BLaER1 (cell line): ENCODE data around the gene NFIA.

Experiments used
- H3K27ac ChIP-seq: shearing (Covaris generic); formaldehyde crosslinking; 2 replicates; pipeline ENCODE4 v1.8.1; 2022
- H3K27me3 ChIP-seq: shearing (Covaris generic); formaldehyde crosslinking; 2 replicates; pipeline ENCODE4 v1.8.1; 2022
- H3K36me3 ChIP-seq: shearing (Covaris generic); formaldehyde crosslinking; 2 replicates; pipeline ENCODE4 v1.8.1; 2022
- H3K4me1 ChIP-seq: shearing (Covaris generic); formaldehyde crosslinking; 2 replicates; pipeline ENCODE4 v1.8.1; 2022
- H3K4me2 ChIP-seq: shearing (Covaris generic); formaldehyde crosslinking; 2 replicates; pipeline ENCODE4 v1.8.1; 2022
- H3K4me3 ChIP-seq: shearing (Covaris generic); formaldehyde crosslinking; 2 replicates; pipeline ENCODE4 v1.8.1; 2022
- H3K9ac ChIP-seq: shearing (Covaris generic); formaldehyde crosslinking; 2 replicates; pipeline ENCODE4 v1.8.1; 2022
- H3K9me3 ChIP-seq: shearing (Covaris generic); formaldehyde crosslinking; 2 replicates; pipeline ENCODE4 v1.8.1; 2022
- H4K20me1 ChIP-seq: shearing (Covaris generic); formaldehyde crosslinking; 2 replicates; pipeline ENCODE4 v1.8.1; 2022
- Cebpa-rat ChIP-seq: shearing (Covaris generic); IDR thresholded peaks from 2 replicates; pipeline ENCODE4 v1.8.1; 2022

The NFIA gene

GRCh38 chr1:61395146-61395800 is 312.9 kb downstream of the NFIA start:
- Histone ChIP-seq H3K4me1 (no peaks in the 10 kb centered on the region), H3K36me3 (no peaks in the 10 kb centered on the region), H3K9me3 (no peaks in the 10 kb centered on the region), H3K4me2 (no peak overlapping the region), H4K20me1 (no peaks in the 10 kb centered on the region), H3K27ac (no peak overlapping the region), H3K4me3 (no peak overlapping the region), H3K27me3 (no peaks in the 10 kb centered on the region), H3K9ac (no peak overlapping the region)
- TF ChIP-seq Cebpa-rat = no peak

- Histone ChIP-seq H4K20me1 (no peaks in the 10 kb centered on the region), H3K4me2 (no peak overlapping the region), H3K36me3 (no peaks in the 10 kb centered on the region), H3K9me3 (no peaks in the 10 kb centered on the region), H3K4me1 (no peaks in the 10 kb centered on the region), H3K4me3 (no peak overlapping the region), H3K27ac (no peak overlapping the region), H3K9ac (no peak overlapping the region), H3K27me3 (no peaks in the 10 kb centered on the region)
- TF ChIP-seq Cebpa-rat = no peak
Measured at GRCh38 chr1:61397495-61397894, 315.1 kb downstream of the NFIA start.

GRCh38 chr1:61397935-61398334 is 315.6 kb downstream of the NFIA start:
- TF ChIP-seq Cebpa-rat = no peak
- Histone ChIP-seq H3K4me2 (no peak overlapping the region), H4K20me1 (no peaks in the 10 kb centered on the region), H3K27ac (no peak overlapping the region), H3K36me3 (no peaks in the 10 kb centered on the region), H3K9me3 (no peaks in the 10 kb centered on the region), H3K27me3 (no peaks in the 10 kb centered on the region), H3K4me3 (no peak overlapping the region), H3K4me1 (no peaks in the 10 kb centered on the region), H3K9ac (no peak overlapping the region)

- no peaks in the 10 kb centered on the region for H4K20me1 ChIP-seq
- no peak for TF ChIP-seq Cebpa-rat
- H3K4me2 ChIP-seq = no peak overlapping the region
Measured at GRCh38 chr1:61399199-61399598, 316.8 kb downstream of the NFIA start.

GRCh38 chr1:61400131-61400770 is 317.9 kb downstream of the NFIA start:
- Histone ChIP-seq H3K36me3 (no peaks in the 10 kb centered on the region), H3K9ac (no peak overlapping the region), H3K4me1 (no peaks in the 10 kb centered on the region), H3K4me2 (no peak overlapping the region), H3K27ac (no peak overlapping the region), H3K27me3 (no peaks in the 10 kb centered on the region), H4K20me1 (no peaks in the 10 kb centered on the region), H3K4me3 (no peak overlapping the region), H3K9me3 (no peaks in the 10 kb centered on the region)
- no peak for TF ChIP-seq Cebpa-rat

More at GRCh38 chr1:61399199-61399598, 316.8 kb downstream of the NFIA start:
- Histone ChIP-seq H3K4me1 (no peaks in the 10 kb centered on the region), H3K4me3 (no peak overlapping the region), H3K9ac (no peak overlapping the region), H3K27me3 (no peaks in the 10 kb centered on the region), H3K9me3 (no peaks in the 10 kb centered on the region), H3K27ac (no peak overlapping the region), H3K36me3 (no peaks in the 10 kb centered on the region)

- H3K4me1 ChIP-seq = no peaks in the 10 kb centered on the region
- no peaks in the 10 kb centered on the region for H3K9me3 ChIP-seq
- H3K27ac ChIP-seq = no peak overlapping the region
- TF ChIP-seq Cebpa-rat = no peak
- no peak overlapping the region for H3K4me2 ChIP-seq
- H3K4me3 ChIP-seq = no peak overlapping the region
- no peaks in the 10 kb centered on the region for H3K27me3 ChIP-seq
- H3K9ac ChIP-seq = no peak overlapping the region
- no peaks in the 10 kb centered on the region for H4K20me1 ChIP-seq
- no peaks in the 10 kb centered on the region for H3K36me3 ChIP-seq
Measured at GRCh38 chr1:61400997-61401396, 318.6 kb downstream of the NFIA start.

- Histone ChIP-seq H3K36me3 (no peaks in the 10 kb centered on the region), H3K9ac (no peak overlapping the region), H3K4me3 (no peak overlapping the region), H4K20me1 (no peaks in the 10 kb centered on the region), H3K9me3 (no peaks in the 10 kb centered on the region), H3K27ac (no peak overlapping the region), H3K4me2 (no peak overlapping the region), H3K4me1 (no peaks in the 10 kb centered on the region), H3K27me3 (no peaks in the 10 kb centered on the region)
- no peak for TF ChIP-seq Cebpa-rat
Measured at GRCh38 chr1:61403679-61404596, 321.6 kb downstream of the NFIA start.

GRCh38 chr1:61404597-61405376 is 322.4 kb downstream of the NFIA start:
- Histone ChIP-seq H3K9ac (no peak overlapping the region), H3K4me2 (no peak overlapping the region), H4K20me1 (no peaks in the 10 kb centered on the region), H3K4me1 (no peaks in the 10 kb centered on the region), H3K4me3 (no peak overlapping the region), H3K36me3 (no peaks in the 10 kb centered on the region), H3K27me3 (no peaks in the 10 kb centered on the region), H3K27ac (no peak overlapping the region), H3K9me3 (no peaks in the 10 kb centered on the region)
- TF ChIP-seq Cebpa-rat = no peak

GRCh38 chr1:61406467-61406866 is 324.1 kb downstream of the NFIA start:
- no peak overlapping the region for H3K4me3 ChIP-seq

More at GRCh38 chr1:61406467-61406866, 324.1 kb downstream of the NFIA start:
- no peaks in the 10 kb centered on the region for H3K27me3 ChIP-seq
- H3K9ac ChIP-seq = no peak overlapping the region
- no peaks in the 10 kb centered on the region for H4K20me1 ChIP-seq
- TF ChIP-seq Cebpa-rat = no peak
- no peaks in the 10 kb centered on the region for H3K36me3 ChIP-seq
- no peaks in the 10 kb centered on the region for H3K4me1 ChIP-seq
- no peaks in the 10 kb centered on the region for H3K9me3 ChIP-seq
- no peak overlapping the region for H3K4me2 ChIP-seq
- H3K27ac ChIP-seq = no peak overlapping the region
